RPMI7951 (cell line): ENCODE results near the gene RAC3. TPM values are rescaled to one million over a fixed set of nuclear protein-coding genes. Genes with fewer than 3 reads are reported as not detected.

Experiments
- DNase-seq: peaks from one replicate; pipeline ENCODE4 v3.0.0-alpha.2; 2012; ENCODE audit warnings: low read depth
- total RNA-seq: library from RNA; depleted of rRNA; stranded (reverse); fragments of >200 nt; shearing (Covaris generic); gene quantifications from 2 replicates; pipeline ENCODE4 v1.2.3, GENCODE V29; 2014; rRNA removed

RAC3 gene
- total RNA-seq, 1 experiment from 2014 or later = 10.7 TPM

DNA sequence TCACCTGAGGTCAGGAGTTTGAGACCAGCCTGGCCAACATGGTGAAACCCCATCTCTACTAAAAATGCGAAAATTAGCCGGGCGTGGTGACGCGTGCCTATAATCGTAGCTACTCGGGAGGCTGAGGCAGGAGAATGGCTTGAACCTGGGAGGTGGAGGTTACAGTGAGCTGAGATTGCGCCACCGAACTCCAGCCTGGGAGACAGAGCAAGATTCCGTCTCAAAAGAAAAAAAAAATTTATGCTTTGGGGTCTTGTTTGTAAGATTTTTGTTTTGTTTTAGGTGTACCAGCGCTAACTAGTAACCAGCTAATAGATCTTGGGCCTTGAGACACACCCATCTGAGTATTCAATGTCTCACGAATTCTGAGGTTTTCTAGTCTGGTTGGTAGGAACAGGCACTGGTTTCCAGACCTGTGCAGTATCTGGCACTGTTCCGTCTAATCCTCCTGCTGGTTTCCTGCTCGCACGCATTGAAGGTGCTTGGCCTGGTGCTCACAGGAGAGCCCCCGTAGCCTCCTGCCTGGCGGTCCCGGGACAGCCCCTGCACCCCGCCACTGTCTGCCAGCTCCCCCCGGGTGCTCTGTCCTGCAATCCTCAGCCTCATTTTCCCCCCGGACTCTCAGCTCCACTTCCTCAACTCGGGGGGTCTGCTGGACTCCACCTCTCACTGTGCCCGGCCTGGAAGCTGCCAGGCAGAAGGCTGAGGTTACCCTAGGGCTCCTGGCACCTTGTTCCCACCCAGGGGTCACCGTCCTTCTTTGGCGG is 44.7 kb downstream of the RAC3 start:
- DNase-seq = no peak

DNA sequence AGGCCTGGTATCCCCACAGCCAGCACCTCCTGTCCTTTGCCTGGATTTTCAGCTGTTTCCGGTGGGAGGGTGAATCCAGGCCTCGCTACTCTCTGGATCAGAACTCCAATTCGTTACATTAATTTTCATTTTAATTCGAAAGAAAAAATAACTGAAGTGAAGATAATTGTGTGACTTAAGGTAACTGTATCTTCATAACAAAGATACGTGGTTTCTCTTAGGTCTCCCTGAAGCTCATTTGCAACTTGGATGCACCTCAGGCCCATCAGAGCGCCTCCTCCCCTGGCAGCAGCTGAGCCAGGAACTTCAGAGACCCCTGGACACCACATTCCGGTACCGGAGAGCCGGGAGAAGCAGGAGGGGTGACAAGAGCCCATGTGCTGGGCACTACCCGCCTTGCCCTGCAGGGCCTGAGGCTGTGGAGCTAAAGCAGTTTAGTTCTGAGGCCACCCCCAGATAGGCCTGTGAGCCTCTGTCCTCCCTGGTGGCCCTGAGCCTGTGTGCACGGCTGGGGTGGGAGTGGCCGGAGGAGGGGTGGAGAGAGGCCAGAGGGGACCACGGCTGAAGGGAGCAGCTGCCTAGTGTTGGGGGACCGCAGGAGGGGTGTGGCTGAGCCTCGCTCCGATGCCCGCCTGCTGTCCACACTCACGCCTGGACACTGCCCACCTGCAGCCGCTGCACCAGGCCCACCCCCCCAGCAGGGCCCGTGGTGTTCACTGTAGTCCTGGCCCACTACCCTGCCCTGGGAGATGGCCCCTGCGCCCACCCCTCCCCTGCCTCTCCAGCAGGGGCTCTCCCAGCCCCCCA is 45.5 kb downstream of the RAC3 start:
- no peak for DNase-seq

DNA sequence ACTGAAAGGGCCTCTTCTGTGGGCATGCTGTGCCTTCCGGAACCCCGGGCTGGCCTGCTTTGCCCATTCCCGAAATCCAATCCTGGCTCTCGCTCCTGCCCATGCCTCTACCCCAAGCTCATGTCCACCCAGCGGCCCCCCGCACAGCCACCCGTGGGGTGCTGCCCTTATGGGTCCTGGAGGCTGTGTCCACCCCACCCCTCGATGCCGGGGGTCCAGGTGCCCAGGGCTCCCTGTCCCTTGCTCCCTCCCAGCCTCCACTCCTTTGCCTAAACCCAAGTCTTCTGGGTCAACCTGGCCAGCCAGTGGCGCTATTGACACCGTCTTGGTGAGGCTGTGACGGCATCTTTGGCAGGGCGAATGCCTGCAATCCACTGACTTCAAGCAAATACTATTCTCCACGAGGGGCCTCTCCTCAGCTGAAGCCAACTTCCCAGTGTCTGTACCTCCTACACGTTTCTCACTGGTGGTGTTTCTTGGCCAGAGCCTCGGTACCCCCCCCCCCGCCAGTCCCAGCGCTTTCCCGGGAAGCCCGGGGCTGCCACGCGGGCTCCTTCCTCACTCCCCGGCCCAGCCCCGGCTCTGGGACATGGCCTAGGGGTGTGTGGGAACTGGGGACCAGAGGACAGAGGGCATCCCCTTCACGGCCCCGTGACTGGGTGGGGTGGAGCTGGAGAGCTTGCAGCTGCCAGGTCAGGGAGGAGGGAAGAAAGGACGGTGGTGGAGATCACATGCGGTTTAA is 46.3 kb downstream of the RAC3 start:
- DNase-seq = no peak

DNA sequence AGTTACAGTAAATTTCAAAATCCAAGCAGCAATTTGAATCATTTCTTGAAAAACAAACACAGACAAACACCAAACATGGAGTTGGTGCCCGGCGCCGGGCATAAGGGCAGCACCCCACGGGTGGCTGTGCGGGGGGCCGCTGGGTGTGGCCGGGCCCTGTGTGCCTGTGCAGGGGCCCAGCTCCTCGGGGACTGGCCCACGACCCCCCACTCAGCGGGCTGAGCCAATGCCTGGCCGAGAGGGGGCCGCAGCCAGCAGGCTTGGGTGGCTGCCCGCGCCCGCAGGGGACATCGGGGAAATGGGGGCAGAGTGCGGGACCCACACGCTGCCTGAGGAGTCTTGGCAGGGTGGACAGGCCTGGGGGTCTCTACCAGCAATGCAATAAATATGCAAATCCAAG is 47.0 kb downstream of the RAC3 start:
- DNase-seq = no peak

DNA sequence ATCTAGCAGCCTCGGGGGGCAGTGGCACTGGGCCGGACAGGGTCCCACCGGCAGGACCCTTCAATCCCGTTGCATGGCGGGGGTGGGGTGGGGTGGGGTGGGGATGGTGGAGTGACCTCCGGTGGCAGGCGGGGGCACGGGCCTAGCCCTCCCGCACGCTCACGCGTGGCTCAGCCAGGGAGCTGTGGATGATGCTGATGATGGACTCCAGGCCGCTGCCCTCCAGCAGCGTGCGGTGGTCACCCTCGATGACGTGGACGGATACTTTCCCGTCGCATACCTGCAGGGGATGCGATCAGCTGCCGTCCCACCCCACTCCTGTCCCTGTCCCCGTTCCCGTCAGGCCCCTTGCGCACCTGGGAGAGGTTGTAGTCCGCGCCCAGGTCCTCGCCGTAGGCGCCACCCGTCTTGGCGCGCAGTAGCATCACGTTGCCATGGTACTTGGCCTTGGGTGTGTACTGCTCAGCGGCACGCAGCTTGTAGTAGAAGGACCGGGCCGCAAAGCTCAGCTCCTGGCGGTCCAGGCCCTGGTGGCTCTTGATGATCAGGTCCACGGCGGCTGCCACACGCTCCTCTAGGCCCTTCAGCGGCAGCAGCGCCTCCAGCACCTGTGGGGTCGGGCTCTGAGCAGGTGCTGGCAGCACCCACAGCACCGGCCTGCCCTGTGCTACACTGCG is 47.7 kb downstream of the RAC3 start:
- DNase-seq = no peak

DNA sequence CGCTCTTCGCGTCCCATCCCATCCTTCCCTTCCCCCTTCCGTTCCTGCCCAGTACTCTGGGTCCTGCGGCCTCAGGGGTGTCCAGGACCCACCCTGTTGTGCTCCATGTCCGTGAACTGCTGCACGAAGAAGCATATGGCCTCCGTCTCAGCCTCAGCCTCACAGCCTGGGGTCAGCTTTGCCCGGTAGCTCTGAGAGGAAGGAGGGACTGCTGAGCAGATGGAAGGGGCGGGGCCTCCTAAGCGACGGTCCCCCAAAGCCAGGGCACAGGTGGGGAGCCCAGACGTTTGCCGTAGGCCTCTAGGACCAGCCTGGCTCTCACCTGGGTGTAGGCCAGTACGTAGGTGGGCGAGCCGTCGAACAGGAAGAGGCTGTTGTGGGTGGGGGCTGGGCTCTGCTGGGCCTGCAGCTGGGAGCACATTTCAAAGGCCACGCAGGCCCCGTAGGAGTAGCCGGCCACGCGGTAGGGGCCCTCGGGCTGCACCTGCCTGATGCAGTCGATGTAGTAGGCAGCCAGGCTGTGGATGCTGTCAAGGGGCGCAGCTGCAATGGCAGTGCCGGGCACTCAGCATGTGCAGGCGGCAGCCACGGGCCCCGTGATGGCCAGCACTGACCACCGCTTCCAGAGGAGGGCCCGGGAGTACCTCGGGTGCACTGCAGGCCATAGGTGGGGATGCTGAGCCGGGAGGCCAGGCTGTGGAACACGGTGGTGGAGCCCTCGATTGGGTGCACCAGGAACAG is 48.7 kb downstream of the RAC3 start:
- no peak for DNase-seq

DNA sequence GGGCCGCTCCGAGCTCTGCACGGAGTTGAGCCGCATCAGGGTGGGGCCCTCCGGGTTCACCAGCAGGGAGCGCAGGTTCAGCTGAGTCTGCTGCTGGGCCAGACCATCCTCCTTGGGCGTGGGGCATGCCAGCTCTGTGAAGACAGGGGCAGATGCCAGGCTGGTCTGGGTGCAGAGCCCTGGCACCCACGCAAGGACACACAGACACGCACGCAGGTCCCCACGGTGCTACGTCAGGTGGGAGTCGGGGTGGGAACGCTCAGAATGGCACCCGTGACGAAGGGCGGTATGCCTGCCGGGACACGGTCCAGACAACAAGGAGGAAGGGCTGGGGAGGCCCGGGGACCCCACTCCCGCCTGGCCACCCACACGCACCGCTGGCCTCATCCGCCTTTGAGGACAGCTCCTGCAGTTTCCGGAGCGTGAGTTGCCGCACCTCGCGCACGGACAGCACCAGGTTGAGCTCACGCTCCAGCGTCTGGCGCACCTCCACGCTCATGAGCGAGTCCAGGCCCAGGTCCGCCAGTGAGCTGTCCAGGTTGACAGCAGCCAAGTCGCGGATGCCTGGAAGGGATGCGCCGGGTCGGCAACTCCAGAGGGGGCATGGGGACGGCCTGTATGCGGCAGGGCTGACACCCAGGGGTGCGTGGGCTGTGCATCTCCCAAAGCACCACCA is 49.4 kb downstream of the RAC3 start:
- no peak for DNase-seq

DNA sequence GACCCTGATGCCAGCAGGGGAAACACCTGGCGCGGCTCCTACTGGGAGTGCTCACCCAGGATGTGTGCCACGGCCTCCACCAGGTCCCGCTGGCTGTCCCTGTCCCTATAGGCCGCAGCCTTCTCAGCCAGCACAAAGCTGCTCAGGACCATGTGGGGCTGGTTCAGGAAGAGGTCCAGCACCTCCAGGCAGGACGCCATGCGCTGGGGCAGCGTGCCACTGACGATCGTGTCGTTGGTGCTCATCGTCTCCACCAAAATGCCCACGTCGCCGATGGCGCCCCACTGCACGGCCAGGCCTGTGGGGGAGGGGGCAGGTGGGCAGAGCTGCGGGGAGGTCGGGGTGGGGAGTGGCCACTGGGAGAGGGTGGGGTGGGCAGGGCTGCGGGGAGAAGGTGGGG is 50.1 kb downstream of the RAC3 start:
- DNase-seq = no peak

DNA sequence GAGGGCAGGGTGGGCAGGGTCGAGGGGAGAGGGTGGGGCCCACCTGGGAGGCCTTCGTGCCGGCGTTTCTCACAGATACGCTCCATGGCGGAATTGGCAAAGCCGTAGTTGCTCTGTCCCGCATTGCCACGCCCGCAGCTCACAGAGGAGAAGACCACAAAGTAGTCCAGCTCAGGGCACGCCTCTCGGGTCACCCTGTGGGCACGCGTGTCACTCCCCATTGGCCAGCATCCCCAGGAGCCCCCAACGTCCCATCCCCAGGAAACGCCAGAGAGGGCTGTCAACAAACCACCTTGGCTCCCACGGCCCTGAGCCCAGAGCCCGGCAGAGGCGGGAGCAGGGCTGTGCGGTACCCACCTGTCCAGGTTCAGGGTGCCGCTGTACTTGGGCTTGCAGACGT is 50.5 kb downstream of the RAC3 start:
- no peak for DNase-seq

DNA sequence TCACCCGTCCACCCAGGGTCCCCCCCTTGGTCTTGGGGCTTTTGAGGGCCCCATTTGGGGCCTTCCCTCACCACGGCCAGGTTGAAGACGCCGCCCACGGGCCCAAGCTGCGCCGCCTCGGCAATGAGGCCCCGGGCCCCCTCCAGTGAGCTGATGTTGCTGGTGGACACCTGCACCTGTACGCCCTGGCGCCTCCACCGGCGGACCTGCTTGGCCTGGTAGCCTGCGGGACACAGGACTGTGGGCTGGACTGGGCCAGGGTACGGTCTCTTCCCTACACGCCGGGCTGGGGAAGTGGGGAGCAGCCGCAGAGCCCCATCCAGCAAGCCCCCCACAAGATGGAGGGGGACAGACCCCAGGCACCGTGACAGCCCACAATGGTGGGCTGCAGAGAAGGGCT is 51.0 kb downstream of the RAC3 start:
- no peak for DNase-seq

DNA sequence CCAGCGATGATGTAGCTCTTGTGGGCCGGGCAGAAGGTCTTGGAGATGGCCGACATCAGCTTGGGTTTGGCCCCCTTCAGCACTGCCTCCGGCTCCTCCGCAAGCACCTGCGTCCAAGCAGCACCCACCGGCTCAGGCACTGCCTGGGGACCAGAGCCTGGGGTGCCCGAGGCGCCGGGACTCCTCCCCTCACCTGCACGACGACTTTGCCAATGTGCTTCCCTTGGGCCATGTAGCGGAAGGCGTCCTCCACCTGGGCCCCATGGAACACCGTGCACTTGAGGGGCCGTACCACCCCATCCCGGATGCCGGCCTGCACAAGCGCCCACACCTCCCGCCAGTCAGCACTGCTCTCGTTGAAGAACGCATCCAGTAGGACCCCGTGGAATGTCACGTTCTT is 51.5 kb downstream of the RAC3 start:
- no peak for DNase-seq

Other genes with a start within 250 kb of the RAC3 start
- gene GCGR, start 227.5 kb upstream of the RAC3 start, total RNA-seq = not detected in 2 replicates
- gene MCRIP1, start 198.4 kb upstream of the RAC3 start, total RNA-seq = 34.1 and 48.1 TPM in 2 replicates
- not detected in 2 replicates for gene PPP1R27, start 196.6 kb upstream of the RAC3 start, total RNA-seq
- 666 and 757 TPM in 2 replicates for gene P4HB, start 171.1 kb upstream of the RAC3 start, total RNA-seq
- 137 and 170 TPM in 2 replicates for gene ARHGDIA, start 160.3 kb upstream of the RAC3 start, total RNA-seq
- gene ALYREF, start 140.1 kb upstream of the RAC3 start, total RNA-seq = 159 and 274 TPM in 2 replicates
- gene ANAPC11, start 140.0 kb upstream of the RAC3 start, total RNA-seq = 241 and 342 TPM in 2 replicates
- gene NPB, start 129.4 kb upstream of the RAC3 start, total RNA-seq = 3.7 and 3.9 TPM in 2 replicates
- 39.7 and 45.7 TPM in 2 replicates for gene PCYT2, start 120.3 kb upstream of the RAC3 start, total RNA-seq
- gene SIRT7, start 113.5 kb upstream of the RAC3 start, total RNA-seq = 10.0 and 10.1 TPM in 2 replicates
- gene MAFG, start 103.9 kb upstream of the RAC3 start, total RNA-seq = 10.1 TPM in 2 replicates
- 36.4 and 53.4 TPM in 2 replicates for gene PYCR1, start 94.4 kb upstream of the RAC3 start, total RNA-seq
- not detected in 2 replicates for gene MYADML2, start 84.4 kb upstream of the RAC3 start, total RNA-seq
- 0.24 TPM in 1 of 2 replicates, not detected in the other for gene NOTUM, start 70.5 kb upstream of the RAC3 start, total RNA-seq
- 18.1 and 18.5 TPM in 2 replicates for gene ASPSCR1, start 54.0 kb upstream of the RAC3 start, total RNA-seq
- gene CENPX, start 8.8 kb upstream of the RAC3 start, total RNA-seq = 119 and 144 TPM in 2 replicates
- 8.1 and 17.6 TPM in 2 replicates for gene LRRC45, start 8.4 kb upstream of the RAC3 start, total RNA-seq
- 82.2 and 86.2 TPM in 2 replicates for gene DCXR, start 6.0 kb downstream of the RAC3 start, total RNA-seq
- 12.9 and 14.3 TPM in 2 replicates for gene RFNG, start 20.1 kb downstream of the RAC3 start, total RNA-seq
- 84.0 and 94.3 TPM in 2 replicates for gene GPS1, start 20.2 kb downstream of the RAC3 start, total RNA-seq
- 34.0 and 39.3 TPM in 2 replicates for gene DUS1L, start 34.1 kb downstream of the RAC3 start, total RNA-seq
- 26.4 and 28.7 TPM in 2 replicates for gene FASN, start 66.6 kb downstream of the RAC3 start, total RNA-seq
- 3.7 and 5.0 TPM in 2 replicates for gene CCDC57, start 181.2 kb downstream of the RAC3 start, total RNA-seq
- gene SLC16A3, start 197.4 kb downstream of the RAC3 start, total RNA-seq = 104 and 207 TPM in 2 replicates
- 20.4 and 22.6 TPM in 2 replicates for gene CSNK1D, start 242.0 kb downstream of the RAC3 start, total RNA-seq